ENCODE results near the gene TMEM74B. TPM values are rescaled to one million over a fixed set of nuclear protein-coding genes. Genes with fewer than 3 reads are reported as not detected.
A peak's percentile ranks its signal among the peaks of the same experiment; 100 is the strongest.

TMEM74B gene
- total and polyA plus RNA-seq, 4 experiments from 2014 or later, result not detected

DNA sequence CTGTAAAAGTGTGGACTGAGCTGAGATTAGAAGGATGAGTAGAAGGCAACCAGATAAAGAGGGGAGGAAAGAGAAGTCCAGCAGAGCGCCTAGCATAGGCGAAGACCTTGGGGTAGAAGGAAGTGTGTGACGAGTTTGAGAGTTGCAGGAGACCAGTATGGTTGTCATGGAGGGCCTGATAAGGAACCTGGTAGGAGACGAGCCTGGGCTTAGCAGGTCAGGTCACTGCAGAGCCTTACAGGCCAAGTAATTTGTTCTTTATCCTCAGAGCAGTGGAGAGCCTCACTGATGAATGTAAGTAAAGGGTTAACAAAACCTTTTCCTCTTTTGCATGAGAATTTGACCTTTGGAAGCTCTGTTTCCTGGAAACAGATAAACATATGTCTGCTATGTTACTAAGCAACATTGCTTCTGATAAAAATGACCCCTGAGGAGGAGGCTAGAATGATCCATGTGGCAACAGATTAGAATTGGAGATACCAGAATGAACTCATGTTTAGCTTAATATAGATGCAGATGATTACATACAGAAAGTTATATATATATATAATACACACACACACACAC, 2.9 kb upstream of the TMEM74B start:
- intact Hi-C loops (cut with micrococcal nuclease), result loop anchor here (10.0 kb wide), 1 partner anchor 213 kb away; no protein-coding TSS in a partner anchor
- peaks cover 14% of the 10 kb centered on the region for H3K4me1 ChIP-seq (ENCODE audit: insufficient read depth, low read length)
- peaks cover 23 to 25% of the 10 kb centered on the region in 2 donors for H3K27me3 Mint-ChIP-seq
- no peaks in the 10 kb centered on the region for H3K36me3 Mint-ChIP-seq
- no peak overlapping the region for H3K27ac Mint-ChIP-seq
- no peak overlapping the region for H3K4me3 Mint-ChIP-seq
- peaks cover 3% of the 10 kb centered on the region for H3K27me3 ChIP-seq (ENCODE audit: insufficient read depth, low read length)
- CTCF ChIA-PET (ENCODE audit: partially characterized antibody), result interaction anchor here (0.9 kb wide), 1 partner anchor 81 kb away, joined by 3 read pairs; no protein-coding TSS in a partner anchor
- POLR2A ChIA-PET (ENCODE audit: partially characterized antibody), result no interaction called here
- H3K9me3 Mint-ChIP-seq, result peaks cover 0 to 1% (median 0%) of the 10 kb centered on the region in 8 donors
- H3K27ac ChIP-seq (ENCODE audit: low read depth, low read length), result no peak overlapping the region
- peaks cover 6 to 13% (median 9%) of the 10 kb centered on the region in 4 donors for H3K4me1 Mint-ChIP-seq
- H3K36me3 ChIP-seq (ENCODE audit: insufficient read depth, low read length), result no peaks in the 10 kb centered on the region
- no peaks in the 10 kb centered on the region for H3K9me3 ChIP-seq (ENCODE audit: control insufficient read depth in 1 of 2, low read length in 2 of 2)
- DNase-seq, result no peak
- no peak overlapping the region for H3K4me3 ChIP-seq (ENCODE audit: low read length in 2 of 2)

DNA sequence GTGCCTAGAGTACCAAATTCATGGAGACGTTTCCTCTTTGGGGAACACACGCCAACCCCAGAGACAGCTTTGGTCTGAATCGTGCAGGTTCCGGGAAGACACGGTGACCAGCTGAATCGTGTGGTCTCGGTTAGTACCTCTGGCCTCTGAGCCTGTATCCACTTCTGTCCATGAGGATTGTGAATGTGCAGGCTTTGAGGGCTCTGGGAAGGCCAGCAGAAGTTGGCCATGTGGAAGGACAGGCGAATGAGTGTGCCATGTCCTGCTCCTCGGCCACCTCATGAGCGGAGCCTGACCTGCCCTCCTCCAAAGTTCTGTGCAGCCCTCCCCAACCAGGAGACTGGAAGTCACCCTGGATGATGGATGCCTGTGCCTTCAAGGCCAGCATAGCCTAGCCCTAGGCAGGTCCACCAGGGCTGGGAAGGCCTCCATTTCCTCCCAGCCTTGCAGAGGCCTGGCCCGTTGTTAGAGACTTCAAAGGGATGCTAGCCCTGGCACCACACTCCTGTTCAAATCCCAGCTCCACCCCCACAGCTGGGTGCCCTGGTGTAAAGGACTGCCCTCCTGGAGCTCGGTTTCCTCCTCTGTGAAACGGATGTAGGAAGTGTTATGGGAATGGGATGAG, 1.7 kb upstream of the TMEM74B start:
- Histone ChIP-seq H3K27me3 (ENCODE audit: insufficient read depth, low read length) (peaks cover 3% of the 10 kb centered on the region), H3K36me3 (ENCODE audit: insufficient read depth, low read length) (no peaks in the 10 kb centered on the region), H3K4me3 (ENCODE audit: low read length in 2 of 2) (no peak overlapping the region), H3K4me1 (ENCODE audit: insufficient read depth, low read length) (peaks cover 14% of the 10 kb centered on the region), H3K27ac (ENCODE audit: low read depth, low read length) (no peak overlapping the region), H3K9me3 (ENCODE audit: control insufficient read depth in 1 of 2, low read length in 2 of 2) (no peaks in the 10 kb centered on the region)
- H3K27me3 Mint-ChIP-seq, result peaks cover 23 to 25% of the 10 kb centered on the region in 2 donors
- H3K36me3 Mint-ChIP-seq, result no peaks in the 10 kb centered on the region
- peaks cover 6 to 13% (median 9%) of the 10 kb centered on the region in 4 donors for H3K4me1 Mint-ChIP-seq
- intact Hi-C loops (cut with micrococcal nuclease), result loop anchor here (10.0 kb wide), 1 partner anchor 212 kb away; no protein-coding TSS in a partner anchor
- ChIA-PET CTCF (ENCODE audit: partially characterized antibody) (no interaction called here), POLR2A (ENCODE audit: partially characterized antibody) (no interaction called here)
- no peak for DNase-seq
- H3K27ac Mint-ChIP-seq, result no peak overlapping the region
- H3K9me3 Mint-ChIP-seq, result peaks cover 0 to 1% (median 0%) of the 10 kb centered on the region in 8 donors
- peak overlapping the region in 4 of 8 donors; percentile 9 to 82 (median 74) for H3K4me3 Mint-ChIP-seq

DNA sequence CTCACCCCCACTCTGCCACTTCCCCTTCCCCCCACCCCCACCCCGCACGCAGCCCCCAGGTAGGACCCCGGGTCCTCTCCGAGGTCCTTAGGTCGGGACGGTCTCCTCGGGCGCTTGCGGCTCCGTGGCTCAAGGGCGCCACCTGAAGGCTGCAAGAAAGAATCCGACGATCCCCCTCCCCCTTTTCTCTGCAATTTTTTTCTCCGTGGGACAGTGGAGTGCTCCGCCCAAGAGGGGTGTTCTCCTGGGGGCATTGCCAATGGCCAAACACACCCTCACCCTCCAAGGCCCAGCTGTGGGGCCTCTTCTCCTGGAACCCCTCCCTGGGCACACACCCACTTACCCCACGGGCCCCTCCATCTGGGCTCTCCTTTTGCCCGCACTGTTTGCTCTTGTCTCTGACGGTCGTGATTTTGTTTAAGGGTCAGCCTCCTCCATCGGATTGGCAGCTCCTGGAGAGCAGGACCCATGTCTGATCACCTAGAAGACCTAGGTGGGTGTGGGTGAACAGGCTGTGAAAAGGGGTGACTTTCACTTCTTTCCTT, 1.1 kb upstream of the TMEM74B start:
- Mint-ChIP-seq H3K27ac (peak overlapping the region in 1 of 7 donors; percentile 60), H3K4me1 (peaks cover 6 to 13% (median 9%) of the 10 kb centered on the region in 4 donors)
- no peak overlapping the region for H3K4me3 ChIP-seq (ENCODE audit: low read length in 2 of 2)

DNA sequence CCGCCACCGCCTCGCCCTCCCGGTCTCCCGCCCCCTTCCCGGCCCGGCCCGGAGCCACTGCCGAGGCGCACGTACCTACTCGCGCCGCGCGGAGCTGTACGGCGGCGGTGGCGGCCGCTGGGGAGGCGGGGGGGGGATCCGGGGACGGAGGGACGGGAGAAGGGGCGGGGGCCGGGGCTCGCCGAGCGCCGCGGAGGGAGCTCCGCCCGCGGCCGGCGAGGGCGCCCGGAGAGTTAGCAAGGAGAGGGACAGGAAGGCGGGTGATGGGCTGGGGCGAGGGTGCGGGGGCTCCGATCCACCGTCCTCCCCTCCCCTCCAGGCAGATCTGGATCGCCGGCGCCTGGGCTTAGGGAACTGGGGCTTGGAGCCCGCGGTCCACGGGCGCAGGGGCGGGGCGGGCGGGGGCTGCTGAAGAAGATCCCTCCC, 548 bp upstream of the TMEM74B start:
- intact Hi-C loops (cut with micrococcal nuclease), result loop anchor here (10.0 kb wide), 1 partner anchor 211 kb away; no protein-coding TSS in a partner anchor
- POLR2A ChIA-PET (ENCODE audit: partially characterized antibody), result no interaction called here
- H3K9me3 ChIP-seq (ENCODE audit: control insufficient read depth in 1 of 2, low read length in 2 of 2), result no peaks in the 10 kb centered on the region
- no peaks in the 10 kb centered on the region for H3K36me3 ChIP-seq (ENCODE audit: insufficient read depth, low read length)
- DNase-seq, result no peak
- Mint-ChIP-seq H3K27ac (no peak overlapping the region), H3K4me3 (peak overlapping the region in 1 of 8 donors; percentile 8), H3K9me3 (peaks cover 0 to 1% (median 0%) of the 10 kb centered on the region in 8 donors), H3K4me1 (peaks cover 6 to 13% (median 9%) of the 10 kb centered on the region in 4 donors), H3K36me3 (no peaks in the 10 kb centered on the region), H3K27me3 (peaks cover 23 to 25% of the 10 kb centered on the region in 2 donors)
- no peak overlapping the region for H3K4me3 ChIP-seq (ENCODE audit: low read length in 2 of 2)
- peaks cover 3% of the 10 kb centered on the region for H3K27me3 ChIP-seq (ENCODE audit: insufficient read depth, low read length)
- CTCF ChIA-PET (ENCODE audit: partially characterized antibody), result interaction anchor here (0.7 kb wide), 1 partner anchor 18 kb away, joined by 3 read pairs; no protein-coding TSS in a partner anchor
- H3K27ac ChIP-seq (ENCODE audit: low read depth, low read length), result no peak overlapping the region
- H3K4me1 ChIP-seq (ENCODE audit: insufficient read depth, low read length), result peaks cover 14% of the 10 kb centered on the region

More for the DNA sequence above, 1.1 kb upstream of the TMEM74B start:
- H3K27me3 ChIP-seq (ENCODE audit: insufficient read depth, low read length), result peaks cover 3% of the 10 kb centered on the region
- no peaks in the 10 kb centered on the region for H3K9me3 ChIP-seq (ENCODE audit: control insufficient read depth in 1 of 2, low read length in 2 of 2)
- Mint-ChIP-seq H3K36me3 (no peaks in the 10 kb centered on the region), H3K4me3 (peak overlapping the region in 7 of 8 donors; percentile 1 to 82 (median 68)), H3K9me3 (peaks cover 0 to 1% (median 0%) of the 10 kb centered on the region in 8 donors), H3K27me3 (peaks cover 23 to 25% of the 10 kb centered on the region in 2 donors)
- no peak overlapping the region for H3K27ac ChIP-seq (ENCODE audit: low read depth, low read length)
- peak in 4 of 5 donors; percentile 28 to 37 (median 30) for DNase-seq
- intact Hi-C loops (cut with micrococcal nuclease), result loop anchor here (10.0 kb wide), 1 partner anchor 211 kb away; no protein-coding TSS in a partner anchor
- H3K4me1 ChIP-seq (ENCODE audit: insufficient read depth, low read length), result peaks cover 14% of the 10 kb centered on the region
- ChIA-PET CTCF (ENCODE audit: partially characterized antibody) (no interaction called here), POLR2A (ENCODE audit: partially characterized antibody) (no interaction called here)
- H3K36me3 ChIP-seq (ENCODE audit: insufficient read depth, low read length), result no peaks in the 10 kb centered on the region

DNA sequence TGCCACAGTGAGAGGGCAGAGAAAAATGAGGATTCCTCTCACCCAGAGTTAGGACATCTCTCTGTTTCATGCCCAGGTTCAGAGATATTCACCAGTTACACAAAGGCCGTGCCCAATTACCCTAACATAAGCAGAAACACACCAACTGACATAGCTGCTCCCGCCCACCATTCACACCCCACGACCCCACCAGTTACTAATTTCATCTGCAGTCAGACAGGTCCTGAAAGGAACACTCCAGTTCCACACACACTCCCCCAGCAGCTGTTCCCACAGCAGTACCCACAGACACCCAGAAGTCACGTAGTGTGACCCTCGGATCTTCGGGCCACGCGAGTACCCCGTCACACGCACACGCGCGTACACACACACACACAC, 532 bp downstream of the TMEM74B start:
- Histone ChIP-seq H3K27ac (ENCODE audit: low read depth, low read length) (no peak overlapping the region), H3K4me3 (ENCODE audit: low read length in 2 of 2) (no peak overlapping the region), H3K27me3 (ENCODE audit: insufficient read depth, low read length) (peaks cover 3% of the 10 kb centered on the region), H3K36me3 (ENCODE audit: insufficient read depth, low read length) (no peaks in the 10 kb centered on the region), H3K9me3 (ENCODE audit: control insufficient read depth in 1 of 2, low read length in 2 of 2) (no peaks in the 10 kb centered on the region), H3K4me1 (ENCODE audit: insufficient read depth, low read length) (peaks cover 14% of the 10 kb centered on the region)
- Mint-ChIP-seq H3K4me3 (peak overlapping the region; percentile 61 to 86 (median 78)), H3K27ac (peak overlapping the region in 3 of 7 donors; percentile 5 to 52 (median 30)), H3K36me3 (peaks cover 4 to 6% of the 10 kb centered on the region in 2 donors), H3K4me1 (peaks cover 6 to 13% (median 9%) of the 10 kb centered on the region in 4 donors), H3K9me3 (peaks cover 0 to 1% (median 0%) of the 10 kb centered on the region in 8 donors), H3K27me3 (peaks cover 19 to 21% of the 10 kb centered on the region in 2 donors)
- ChIA-PET CTCF (ENCODE audit: partially characterized antibody) (no interaction called here), POLR2A (ENCODE audit: partially characterized antibody) (interaction anchor here (0.8 kb wide), 1 partner anchor 13 kb away, joined by 3 read pairs; no protein-coding TSS in a partner anchor)
- no peak for DNase-seq
- intact Hi-C loops (cut with micrococcal nuclease), result loop anchor here (10.0 kb wide), 1 partner anchor 209 kb away; no protein-coding TSS in a partner anchor

DNA sequence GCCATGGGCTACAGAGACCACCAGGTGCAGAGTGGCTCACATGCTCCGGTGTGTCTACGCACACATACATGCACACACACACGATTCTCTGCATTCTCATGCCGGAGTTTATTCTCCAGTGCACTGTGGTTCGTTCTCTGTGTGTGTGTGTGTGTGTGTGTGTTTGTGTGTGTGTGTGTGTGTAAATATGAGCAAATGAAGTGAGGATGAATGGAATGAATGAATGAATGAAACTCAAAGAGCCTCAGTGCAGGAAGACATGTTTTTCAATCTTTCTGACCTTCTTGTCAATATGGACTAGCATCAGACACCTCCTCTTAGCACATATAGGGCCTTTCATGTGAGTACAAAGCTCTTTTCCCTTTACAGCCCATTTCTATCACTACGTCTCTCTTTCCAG, 1.6 kb downstream of the TMEM74B start:
- H3K4me1 Mint-ChIP-seq, result peaks cover 6 to 13% (median 9%) of the 10 kb centered on the region in 4 donors
- peaks cover 0 to 1% (median 0%) of the 10 kb centered on the region in 8 donors for H3K9me3 Mint-ChIP-seq
- peaks cover 4 to 6% of the 10 kb centered on the region in 2 donors for H3K36me3 Mint-ChIP-seq
- H3K27me3 Mint-ChIP-seq, result peaks cover 19 to 21% of the 10 kb centered on the region in 2 donors
- H3K4me3 ChIP-seq (ENCODE audit: low read length in 2 of 2), result no peak overlapping the region
- no peak overlapping the region for H3K27ac ChIP-seq (ENCODE audit: low read depth, low read length)
- DNase-seq, result no peak
- H3K9me3 ChIP-seq (ENCODE audit: control insufficient read depth in 1 of 2, low read length in 2 of 2), result no peaks in the 10 kb centered on the region
- intact Hi-C loops (cut with micrococcal nuclease), result loop anchor here (10.0 kb wide), 1 partner anchor 208 kb away; no protein-coding TSS in a partner anchor
- ChIA-PET CTCF (ENCODE audit: partially characterized antibody) (no interaction called here), POLR2A (ENCODE audit: partially characterized antibody) (no interaction called here)
- H3K27ac Mint-ChIP-seq, result no peak overlapping the region
- H3K4me1 ChIP-seq (ENCODE audit: insufficient read depth, low read length), result peaks cover 14% of the 10 kb centered on the region
- no peaks in the 10 kb centered on the region for H3K36me3 ChIP-seq (ENCODE audit: insufficient read depth, low read length)
- H3K27me3 ChIP-seq (ENCODE audit: insufficient read depth, low read length), result peaks cover 3% of the 10 kb centered on the region
- peak overlapping the region in 4 of 8 donors; percentile 8 to 86 (median 20) for H3K4me3 Mint-ChIP-seq

DNA sequence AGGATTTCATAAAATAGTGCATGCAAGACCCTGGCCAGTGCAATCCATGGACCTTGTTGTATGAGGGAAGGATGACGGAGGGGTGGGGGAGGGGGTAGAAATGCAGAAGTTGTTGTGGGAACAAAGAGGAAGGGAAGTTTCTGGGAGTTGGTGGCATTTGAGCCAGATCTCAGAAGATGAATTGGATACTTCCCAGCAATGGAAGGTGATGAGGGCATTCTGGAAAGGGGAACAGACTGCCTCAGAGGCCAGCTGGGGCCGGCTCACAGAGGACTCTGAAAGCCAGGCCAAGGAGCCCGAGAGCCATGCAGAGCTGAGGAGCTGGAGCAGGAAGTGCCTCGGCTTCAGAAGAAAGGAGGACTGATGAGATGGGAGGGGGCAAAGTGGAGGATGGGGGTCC, 2.7 kb downstream of the TMEM74B start:
- H3K27me3 ChIP-seq (ENCODE audit: insufficient read depth, low read length), result peaks cover 3% of the 10 kb centered on the region
- Mint-ChIP-seq H3K4me3 (no peak overlapping the region), H3K9me3 (peaks cover 0 to 1% (median 0%) of the 10 kb centered on the region in 8 donors), H3K27me3 (peaks cover 19 to 21% of the 10 kb centered on the region in 2 donors), H3K36me3 (peaks cover 6 to 10% of the 10 kb centered on the region in 2 donors), H3K4me1 (peaks cover 6 to 13% (median 9%) of the 10 kb centered on the region in 4 donors), H3K27ac (no peak overlapping the region)
- H3K9me3 ChIP-seq (ENCODE audit: control insufficient read depth in 1 of 2, low read length in 2 of 2), result no peaks in the 10 kb centered on the region
- H3K4me3 ChIP-seq (ENCODE audit: low read length in 2 of 2), result no peak overlapping the region
- intact Hi-C loops (cut with micrococcal nuclease), result loop anchor here (10.0 kb wide), 1 partner anchor 207 kb away; no protein-coding TSS in a partner anchor
- DNase-seq, result no peak
- ChIA-PET CTCF (ENCODE audit: partially characterized antibody) (no interaction called here), POLR2A (ENCODE audit: partially characterized antibody) (no interaction called here)
- no peak overlapping the region for H3K27ac ChIP-seq (ENCODE audit: low read depth, low read length)
- no peaks in the 10 kb centered on the region for H3K36me3 ChIP-seq (ENCODE audit: insufficient read depth, low read length)
- H3K4me1 ChIP-seq (ENCODE audit: insufficient read depth, low read length), result peaks cover 14% of the 10 kb centered on the region

All from CD4-positive, alpha-beta memory T cell (primary cell).